Endothelial cell of umbilical vein (primary cell): Measurements from ENCODE around the gene C16orf90. TPM values are rescaled to one million over a fixed set of nuclear protein-coding genes. Genes with fewer than 3 reads are reported as not detected.
"Not testable (repeated sequence)": the region's sequence is repeated elsewhere in the genome, so short reads cannot be mapped to it uniquely, and the experiment has no call there.

Experiments used
- BruUV-seq: library from RNA; stranded (reverse); fragments of 400-500 nt; replicated peaks from 2 replicates; lab custom pipeline; 2021; lab: Mats Ljungman, UMichigan
- CTCF ChIA-PET: fragments of 300-600, 350-600 bp; sonication (Branson Sonifier 250); formaldehyde crosslinking; loops from one replicate; lab custom pipeline; 2021; ENCODE audit warnings: antibody characterized with exemption, inconsistent platforms; lab: Charles Lee
- POLR2A ChIA-PET: fragments of 300-600, 350-600 bp; sonication (Branson Sonifier 250); formaldehyde crosslinking; loops from one replicate; lab custom pipeline; 2021; ENCODE audit warnings: antibody characterized with exemption, inconsistent platforms; lab: Charles Lee
- DNase-seq: peaks from one replicate; pipeline ENCODE4 v3.0.0-alpha.2; 2011; ENCODE audit warnings: low read depth, low spot score
- FAIRE-seq: peaks from 2 replicates; lab custom pipeline; 2011; peaks lifted over from hg19 to GRCh38; lab: Jason Lieb, UNC
- H2AFZ ChIP-seq: 2 replicates; pipeline ENCODE4 v1.6.0; 2012; ENCODE audit warnings: low read depth, low read length, control low read depth, inconsistent platforms
- H3K27ac ChIP-seq: 2 replicates; pipeline ENCODE4 v1.5.1; 2011; ENCODE audit warnings: low read depth, mild to moderate bottlenecking, control low read depth, low read length, moderate library complexity; ENCODE audit not compliant: insufficient read depth
- H3K27me3 ChIP-seq, 2 experiments: 2 replicates each; pipeline versions ENCODE4 v1.6.0 to v1.6.1; 2011; ENCODE audit warnings: low read length in 2 of 2, mixed read lengths in 1 of 2; ENCODE audit not compliant: control insufficient read depth in 2 of 2, insufficient read depth in 2 of 2
- H3K36me3 ChIP-seq, 2 experiments: 2 replicates in 1 of 2; 3 replicates in 1 of 2; pipeline ENCODE4 v1.5.1; 2011; ENCODE audit warnings: low read length in 2 of 2, mild to moderate bottlenecking in 1 of 2, moderate library complexity in 1 of 2; ENCODE audit not compliant: control insufficient read depth in 2 of 2, insufficient read depth in 2 of 2; ENCODE audit errors: extremely low read depth in 1 of 2
- H3K4me1 ChIP-seq: 3 replicates; pipeline ENCODE4 v1.5.1; 2011; ENCODE audit warnings: mild to moderate bottlenecking, low read length; ENCODE audit not compliant: control insufficient read depth, insufficient read depth; ENCODE audit errors: extremely low read depth
- H3K4me2 ChIP-seq: 2 replicates; pipeline ENCODE4 v1.6.1; 2011; ENCODE audit warnings: low read length, control low read depth, mixed read lengths; ENCODE audit not compliant: insufficient read depth
- H3K4me3 ChIP-seq, 3 experiments: fragments of 200-600 bp in 1 of 3; sonication (generic), shearing (Covaris generic) in 1 of 3; replicated peaks in 1 of 3; 2 replicates each; pipeline ENCODE4 v1.5.1; 2011 to 2016; ENCODE audit warnings: control low read depth in 3 of 3, low read length in 3 of 3, mild to moderate bottlenecking in 2 of 3, inconsistent platforms in 1 of 3, low read depth in 1 of 3, moderate library complexity in 1 of 3; ENCODE audit not compliant: insufficient read depth in 1 of 3
- H3K79me2 ChIP-seq: 2 replicates; pipeline ENCODE4 v1.6.0; 2012; ENCODE audit warnings: low read length, inconsistent platforms; ENCODE audit not compliant: control insufficient read depth, insufficient read depth
- H3K9ac ChIP-seq: replicated peaks from 2 replicates; pipeline ENCODE3; 2011; ENCODE audit warnings: low read length, control low read depth; ENCODE audit not compliant: insufficient read depth; ENCODE audit errors: extremely low read depth
- H3K9me1 ChIP-seq: replicated peaks from 3 replicates; pipeline ENCODE4 v1.6.0; 2011; ENCODE audit warnings: mild to moderate bottlenecking, low read length; ENCODE audit not compliant: control insufficient read depth, insufficient read depth; ENCODE audit errors: extremely low read depth
- H3K9me3 ChIP-seq: replicated peaks from 2 replicates; pipeline ENCODE4 v1.5.1; 2012; ENCODE audit warnings: low read length, inconsistent platforms; ENCODE audit not compliant: control insufficient read depth, insufficient read depth
- H4K20me1 ChIP-seq: replicated peaks from 2 replicates; pipeline ENCODE3; 2011; ENCODE audit warnings: mild to moderate bottlenecking, low read length; ENCODE audit not compliant: control insufficient read depth, insufficient read depth; ENCODE audit errors: extremely low read depth
- EZH2 ChIP-seq: IDR thresholded peaks from 2 replicates; pipeline ENCODE4 v1.6.1; 2012; ENCODE audit warnings: borderline replicate concordance, low read depth, mild to moderate bottlenecking, moderate library complexity, low read length, inconsistent platforms; ENCODE audit not compliant: severe bottlenecking
- FOS ChIP-seq: IDR thresholded peaks from 2 replicates; pipeline ENCODE4 v1.6.1; 2011; ENCODE audit warnings: mild to moderate bottlenecking, low read length, moderate library complexity, borderline replicate concordance; ENCODE audit not compliant: insufficient read depth
- GATA2 ChIP-seq: IDR thresholded peaks from 2 replicates; pipeline ENCODE4 v1.7.0; 2011; ENCODE audit warnings: low read depth, mild to moderate bottlenecking, moderate library complexity, mixed read lengths, low read length; ENCODE audit not compliant: insufficient read length, insufficient read depth
- JUN ChIP-seq: IDR thresholded peaks from 2 replicates; pipeline ENCODE4 v1.6.1; 2011; ENCODE audit warnings: borderline replicate concordance, low read depth; ENCODE audit not compliant: insufficient read length, insufficient read depth
- MYC ChIP-seq: IDR thresholded peaks from one replicate; pipeline ENCODE4 v1.6.1; 2011; ENCODE audit warnings: mild to moderate bottlenecking, low read depth, low read length
- POLR2A ChIP-seq: IDR thresholded peaks from 2 replicates; pipeline ENCODE4 v1.6.1; 2012; ENCODE audit warnings: low read depth, mild to moderate bottlenecking, control low read depth, low read length
- POLR2AphosphoS5 ChIP-seq: IDR thresholded peaks from 2 replicates; pipeline ENCODE4 v1.6.1; 2012; ENCODE audit warnings: low read depth, mild to moderate bottlenecking, control low read depth, low read length, moderate library complexity; ENCODE audit not compliant: insufficient read depth
- dilution Hi-C: fragments of 300-500 bp; cut with MboI; formaldehyde crosslinking; loops from one replicate; pipeline ENCODE4 v1.15.0; 2019; ENCODE audit warnings: low sequenced_read_pairs; ENCODE audit not compliant: extremely low pct_ligation_motif_present
- intact Hi-C: fragments of 100-400 bp; cut with micrococcal nuclease; formaldehyde crosslinking; loops from one replicate; pipeline ENCODE4 v1.10.0; 2022
- polyA plus RNA-seq, 4 experiments: library from polyadenylated mRNA; depleted of rRNA in 3 of 4; stranded (reverse) in 3 of 4; unstranded in 1 of 4; fragments of >200 nt; gene quantifications; 2 replicates each; pipeline versions ENCODE4 v1.2.1 to v1.2.3, GENCODE V29; 2011 to 2012; ENCODE audit warnings: missing spikeins in 1 of 4
- total RNA-seq: library from RNA; stranded (reverse); gene quantifications from 2 replicates; pipeline ENCODE4 v1.2.3, GENCODE V29; 2021
- TF ChIP-seq, protein P1 (sequence below), 2 donors: IDR thresholded peaks; 1 replicate in 1 of 2; 2 replicates in 1 of 2; pipeline ENCODE4 v1.5.1; 2011; ENCODE audit warnings: low read length in 2 of 2, mild to moderate bottlenecking in 2 of 2, moderate library complexity in 2 of 2, control low read depth in 1 of 2, inconsistent platforms in 1 of 2, low read depth in 1 of 2; ENCODE audit not compliant: insufficient read depth in 1 of 2; ENCODE audit errors: extremely low read depth in 1 of 2
- TF ChIP-seq, protein P2 (sequence below): IDR thresholded peaks from 2 replicates; pipeline ENCODE4 v1.6.1; 2011; ENCODE audit not compliant: insufficient read depth, insufficient read length

C16orf90 gene
- total and polyA plus RNA-seq, 2 donors (not counting 3 experiments of a cell fraction or from before 2014, with no cell fraction given) = not detected

DNA sequence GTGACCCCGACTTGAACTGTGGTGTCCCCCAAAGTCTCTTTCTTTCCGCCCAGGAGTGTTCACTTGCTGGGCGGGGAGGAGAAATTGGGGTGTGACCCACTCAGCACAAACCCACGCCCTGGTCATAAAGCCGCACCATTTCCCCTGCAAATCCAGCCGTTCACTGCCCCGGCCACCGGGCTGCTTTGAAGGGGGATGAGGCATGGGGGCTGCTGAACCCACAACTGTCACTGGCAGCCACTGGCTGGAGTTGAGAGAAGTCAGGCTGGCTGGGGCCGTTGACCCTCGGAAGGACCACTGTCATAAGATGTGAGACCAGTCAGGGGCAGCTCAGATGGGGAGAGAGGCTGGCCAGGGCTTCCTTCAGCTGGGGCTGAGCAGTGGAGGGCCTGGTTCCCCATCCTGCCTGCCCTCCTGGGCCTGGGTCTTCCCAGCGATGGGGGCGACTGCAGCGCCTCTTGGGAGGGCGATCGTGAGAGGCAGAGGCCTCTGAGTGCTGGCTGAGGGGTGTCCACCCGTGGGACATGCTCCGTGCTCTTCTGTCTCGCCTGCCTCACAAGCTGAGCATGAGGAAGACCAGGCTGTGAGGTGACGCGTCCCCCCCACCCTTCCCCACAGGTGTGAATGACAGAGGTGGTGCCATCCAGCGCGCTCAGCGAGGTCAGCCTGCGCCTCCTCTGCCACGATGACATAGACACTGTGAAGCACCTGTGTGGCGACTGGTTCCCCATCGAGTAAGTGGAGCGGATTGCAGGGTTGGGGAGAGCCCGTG, 19.5 kb downstream of the C16orf90 start:
- POLR2A ChIA-PET = no interaction called here
- Histone ChIP-seq H3K9me3 (no peaks in the 10 kb centered on the region), H3K36me3 (peaks cover 2 to 13% of the 10 kb centered on the region in 2 experiments), H3K4me3 (no peak overlapping the region), H3K9ac (no peak overlapping the region), H3K4me2 (no peak overlapping the region), H4K20me1 (no peaks in the 10 kb centered on the region), H3K27ac (no peak overlapping the region), H3K79me2 (peaks cover 48% of the 10 kb centered on the region), H3K9me1 (no peaks in the 10 kb centered on the region), H2AFZ (no peak overlapping the region), H3K4me1 (no peaks in the 10 kb centered on the region), H3K27me3 (no peaks in the 10 kb centered on the region)
- no TSS peak for BruUV-seq
- CTCF ChIA-PET = no interaction called here
- no peak for DNase-seq
- dilution Hi-C loops (no loop called here), intact Hi-C loops (no loop called here)
- TF ChIP-seq MYC (no peak), JUN (no peak), POLR2A (no peak), GATA2 (no peak), POLR2AphosphoS5 (no peak), FOS (no peak), EZH2 (no peak)
- TF ChIP-seq, protein P1, sequence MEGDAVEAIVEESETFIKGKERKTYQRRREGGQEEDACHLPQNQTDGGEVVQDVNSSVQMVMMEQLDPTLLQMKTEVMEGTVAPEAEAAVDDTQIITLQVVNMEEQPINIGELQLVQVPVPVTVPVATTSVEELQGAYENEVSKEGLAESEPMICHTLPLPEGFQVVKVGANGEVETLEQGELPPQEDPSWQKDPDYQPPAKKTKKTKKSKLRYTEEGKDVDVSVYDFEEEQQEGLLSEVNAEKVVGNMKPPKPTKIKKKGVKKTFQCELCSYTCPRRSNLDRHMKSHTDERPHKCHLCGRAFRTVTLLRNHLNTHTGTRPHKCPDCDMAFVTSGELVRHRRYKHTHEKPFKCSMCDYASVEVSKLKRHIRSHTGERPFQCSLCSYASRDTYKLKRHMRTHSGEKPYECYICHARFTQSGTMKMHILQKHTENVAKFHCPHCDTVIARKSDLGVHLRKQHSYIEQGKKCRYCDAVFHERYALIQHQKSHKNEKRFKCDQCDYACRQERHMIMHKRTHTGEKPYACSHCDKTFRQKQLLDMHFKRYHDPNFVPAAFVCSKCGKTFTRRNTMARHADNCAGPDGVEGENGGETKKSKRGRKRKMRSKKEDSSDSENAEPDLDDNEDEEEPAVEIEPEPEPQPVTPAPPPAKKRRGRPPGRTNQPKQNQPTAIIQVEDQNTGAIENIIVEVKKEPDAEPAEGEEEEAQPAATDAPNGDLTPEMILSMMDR (IDR thresholded peaks at IDR 0.05; ENCODE audit: extremely low read depth in 1 of 2, insufficient read depth in 1 of 2, low read depth in 1 of 2, low read length in 2 of 2) = no peak
- TF ChIP-seq, protein P2, sequence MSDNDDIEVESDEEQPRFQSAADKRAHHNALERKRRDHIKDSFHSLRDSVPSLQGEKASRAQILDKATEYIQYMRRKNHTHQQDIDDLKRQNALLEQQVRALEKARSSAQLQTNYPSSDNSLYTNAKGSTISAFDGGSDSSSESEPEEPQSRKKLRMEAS = no peak
- FAIRE-seq = no peak

DNA sequence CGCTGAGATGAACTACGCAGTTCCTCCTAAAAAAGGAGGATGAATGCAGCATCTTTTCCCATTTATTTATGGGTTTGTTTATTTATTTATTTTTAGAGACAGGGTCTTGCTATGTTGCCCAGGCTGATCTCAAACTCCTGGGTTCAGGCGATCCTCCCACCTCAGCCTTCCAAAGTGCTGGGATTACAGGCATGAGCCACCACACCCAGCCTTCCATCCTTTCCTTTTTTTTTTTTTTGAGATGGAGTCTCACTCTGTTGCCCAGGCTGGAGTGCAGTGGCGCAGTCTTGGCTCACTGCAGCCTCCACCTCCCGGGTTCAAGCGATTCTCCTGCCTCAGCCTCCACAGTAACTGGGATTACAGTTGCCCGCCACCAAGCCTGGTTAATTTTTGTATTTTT, 20.4 kb downstream of the C16orf90 start:
- H3K4me1 ChIP-seq, FAIRE-seq, H4K20me1 ChIP-seq, DNase-seq, intact Hi-C loops, H3K4me3 ChIP-seq, dilution Hi-C loops, H3K27me3 ChIP-seq, H3K4me2 ChIP-seq, H2AFZ ChIP-seq, H3K9me1 ChIP-seq, POLR2A ChIA-PET, H3K9me3 ChIP-seq, H3K9ac ChIP-seq, H3K27ac ChIP-seq, BruUV-seq: not testable (repeated sequence)
- peaks cover 57% of the 10 kb centered on the region for H3K79me2 ChIP-seq
- peaks cover 0 to 13% of the 10 kb centered on the region in 2 experiments for H3K36me3 ChIP-seq
- CTCF ChIA-PET = interaction anchor here (1.4 kb wide), 1 partner anchor 208 kb away, joined by 3 read pairs; no protein-coding TSS in a partner anchor
